ENCODE data around the gene DIS3L2.

DIS3L2 gene

GRCh38 chr2:232058063-232058877 lies 96.8 kb downstream of the DIS3L2 start:
- POLR2A ChIA-PET (ENCODE audit: low non-redundant PET), result interaction anchor here (0.5 kb wide), 1 partner anchor 96 kb away, joined by 3 read pairs; no protein-coding TSS in a partner anchor
- no peak for DNase-seq (ENCODE audit: low spot score)
- no peak for TF ChIP-seq CTCF (conservative IDR thresholded peaks at IDR 0.05; ENCODE audit: low read depth)
- CTCF ChIA-PET, result interaction anchor here (0.6 to 0.7 kb wide), 2 partner anchors 26 to 54 kb away, joined by 3 read pairs; no protein-coding TSS in a partner anchor
- H3K27ac ChIP-seq, result no peak overlapping the region

- no peak overlapping the region for H3K27ac ChIP-seq
- no peak for DNase-seq (ENCODE audit: low spot score)
- POLR2A ChIA-PET (ENCODE audit: low non-redundant PET), result no interaction called here
- TF ChIP-seq CTCF (conservative IDR thresholded peaks at IDR 0.05; ENCODE audit: low read depth), result no peak
- CTCF ChIA-PET, result interaction anchor here (0.7 kb wide), 1 partner anchor 26 kb away, joined by 3 read pairs; no protein-coding TSS in a partner anchor
Measured at GRCh38 chr2:232058931-232059330, 97.4 kb downstream of the DIS3L2 start.

- no peak for TF ChIP-seq CTCF (conservative IDR thresholded peaks at IDR 0.05; ENCODE audit: low read depth)
- no peak overlapping the region for H3K27ac ChIP-seq
- ChIA-PET CTCF (interaction anchor here (0.6 to 1.1 kb wide), 3 partner anchors 9 to 272 kb away, joined by 3 to 5 read pairs (median 3); no protein-coding TSS in a partner anchor), POLR2A (ENCODE audit: low non-redundant PET) (interaction anchor here (0.6 kb wide), 1 partner anchor 1861 kb away, joined by 3 read pairs; no protein-coding TSS in a partner anchor)
- DNase-seq (ENCODE audit: low spot score), result no peak
Measured at GRCh38 chr2:232061265-232061664, 99.8 kb downstream of the DIS3L2 start.

GRCh38 chr2:232073026-232073425 lies 111.5 kb downstream of the DIS3L2 start:
- no peak overlapping the region for H3K27ac ChIP-seq
- DNase-seq (ENCODE audit: low spot score), result no peak
- no peak for TF ChIP-seq CTCF (conservative IDR thresholded peaks at IDR 0.05; ENCODE audit: low read depth)
- POLR2A ChIA-PET (ENCODE audit: low non-redundant PET), result no interaction called here
- CTCF ChIA-PET, result no interaction called here

- CTCF ChIA-PET, result interaction anchor here (0.5 kb wide), 1 partner anchor 366 kb away, joined by 4 read pairs; no protein-coding TSS in a partner anchor
Measured at GRCh38 chr2:232073699-232074098, 112.2 kb downstream of the DIS3L2 start.

GRCh38 chr2:232075080-232075479 lies 113.6 kb downstream of the DIS3L2 start:
- CTCF ChIA-PET, result interaction anchor here (0.9 kb wide), 1 partner anchor 170 kb away, joined by 5 read pairs; no protein-coding TSS in a partner anchor
- no peak for DNase-seq (ENCODE audit: low spot score)
- no peak for TF ChIP-seq CTCF (conservative IDR thresholded peaks at IDR 0.05; ENCODE audit: low read depth)
- H3K27ac ChIP-seq, result no peak overlapping the region
- POLR2A ChIA-PET (ENCODE audit: low non-redundant PET), result no interaction called here

More at GRCh38 chr2:232073699-232074098, 112.2 kb downstream of the DIS3L2 start:
- DNase-seq (ENCODE audit: low spot score), result no peak
- TF ChIP-seq CTCF (conservative IDR thresholded peaks at IDR 0.05; ENCODE audit: low read depth), result no peak
- H3K27ac ChIP-seq, result no peak overlapping the region
- POLR2A ChIA-PET (ENCODE audit: low non-redundant PET), result no interaction called here

Data from RWPE1 (cell line).